CD4-positive, CD25-positive, alpha-beta regulatory T cell (primary cell): Measurements from ENCODE around the gene CWC27. TPM values are rescaled to one million over a fixed set of nuclear protein-coding genes. Genes with fewer than 3 reads are reported as not detected.

ENCODE experiments used
- ATAC-seq, 2 donors: fragments of 150-1000 bp; cut with Tn5 transposase; one replicate each; pipeline ENCODE4 v1.10.0; 2021; ENCODE audit warnings: low read depth in 2 of 2, moderate number of reproducible peaks in 2 of 2, moderate library complexity in 1 of 2
- DNase-seq, 3 donors: peaks; one replicate each; pipeline versions ENCODE4 v3.0.0 to v3.0.0-alpha.2; 2012 to 2022; ENCODE audit warnings: mixed read lengths in 1 of 3
- H3K27ac ChIP-seq: one replicate; pipeline ENCODE4 v1.7.0; 2013; ENCODE audit warnings: mild to moderate bottlenecking, low read length; ENCODE audit not compliant: insufficient read depth, poor library complexity, severe bottlenecking
- H3K27me3 ChIP-seq: one replicate; pipeline ENCODE4 v1.7.0; 2013; ENCODE audit warnings: low read length; ENCODE audit not compliant: control insufficient read depth, insufficient read depth
- H3K36me3 ChIP-seq: one replicate; pipeline ENCODE4 v1.7.0; 2013; ENCODE audit warnings: mild to moderate bottlenecking, low read length, moderate library complexity; ENCODE audit not compliant: control insufficient read depth, insufficient read depth
- H3K4me1 ChIP-seq: 2 replicates; pipeline ENCODE4 v1.7.0; 2013; ENCODE audit warnings: mild to moderate bottlenecking, low read length; ENCODE audit not compliant: insufficient read depth, control insufficient read depth, poor library complexity, severe bottlenecking
- H3K4me3 ChIP-seq: one replicate; pipeline ENCODE4 v1.7.0; 2013; ENCODE audit warnings: low read depth, mild to moderate bottlenecking, low read length, moderate library complexity
- H3K9me3 ChIP-seq, 2 experiments: 1 replicate in 1 of 2; 2 replicates in 1 of 2; pipeline ENCODE4 v1.7.0; 2013; ENCODE audit warnings: low read length in 2 of 2, mild to moderate bottlenecking in 1 of 2, moderate library complexity in 1 of 2; ENCODE audit not compliant: control insufficient read depth in 2 of 2
- H3K27ac Mint-ChIP-seq, 3 donors: one replicate each; pipeline ENCODE4 v1.8.0; 2020 to 2022; ENCODE audit warnings: mild to moderate bottlenecking in 3 of 3, mixed read lengths in 3 of 3, moderate library complexity in 2 of 3
- H3K27me3 Mint-ChIP-seq: one replicate; pipeline ENCODE4 v1.8.0; 2022; ENCODE audit warnings: mild to moderate bottlenecking, mixed read lengths
- H3K36me3 Mint-ChIP-seq: one replicate; pipeline ENCODE4 v1.8.0; 2020; ENCODE audit warnings: mixed read lengths
- H3K4me1 Mint-ChIP-seq, 4 donors: one replicate each; pipeline ENCODE4 v1.8.0; 2020 to 2022; ENCODE audit warnings: mixed read lengths in 4 of 4, mild to moderate bottlenecking in 1 of 4
- H3K4me3 Mint-ChIP-seq, 4 donors: one replicate each; pipeline ENCODE4 v1.8.0; 2020 to 2022; ENCODE audit warnings: mild to moderate bottlenecking in 4 of 4, mixed read lengths in 4 of 4, moderate library complexity in 3 of 4
- H3K9me3 Mint-ChIP-seq, 7 donors: one replicate each; pipeline ENCODE4 v1.8.0; 2020 to 2022; ENCODE audit warnings: mixed read lengths in 7 of 7, mild to moderate bottlenecking in 3 of 7, moderate library complexity in 2 of 7
- polyA plus RNA-seq, 4 donors: library from polyadenylated mRNA; unstranded; fragments of 300-500 nt; fragmentation: Illumina TruSeq; gene quantifications; one replicate each; pipeline ENCODE4 v1.2.3, GENCODE V29; 2021
- total RNA-seq: library from RNA; stranded (reverse); gene quantifications from one replicate; pipeline ENCODE4 v1.2.3, GENCODE V29; 2022

CWC27 gene
- total and polyA plus RNA-seq, 5 donors from 2014 or later: 22.4 to 33.4 (median 27.6) TPM

DNA sequence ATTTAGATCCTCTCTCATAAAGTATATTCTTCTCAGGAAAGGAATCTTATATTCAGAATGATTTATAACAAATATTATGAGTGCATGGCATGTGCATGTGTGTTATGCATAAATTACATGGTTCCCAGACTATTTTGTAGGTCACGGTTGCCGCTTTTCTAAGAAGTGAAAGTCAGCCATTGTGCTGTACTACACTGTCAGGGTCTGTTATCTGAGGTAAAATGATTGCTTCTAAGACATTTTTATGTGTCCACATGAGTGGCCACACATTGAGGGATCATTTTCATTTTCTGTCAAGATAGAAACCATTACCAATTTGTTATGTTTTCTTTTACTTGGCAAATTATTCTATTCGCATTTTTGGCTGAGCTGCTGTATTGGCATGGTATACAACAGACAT is 210.8 kb downstream of the CWC27 start:
- Mint-ChIP-seq H3K27me3 (no peaks in the 10 kb centered on the region), H3K27ac (no peak overlapping the region), H3K4me1 (no peaks in the 10 kb centered on the region), H3K36me3 (peaks cover 41% of the 10 kb centered on the region), H3K4me3 (no peak overlapping the region), H3K9me3 (peaks cover 0 to 1% (median 0%) of the 10 kb centered on the region in 7 donors)
- Histone ChIP-seq H3K9me3 (no peaks in the 10 kb centered on the region), H3K27me3 (no peaks in the 10 kb centered on the region), H3K36me3 (peaks cover 3% of the 10 kb centered on the region), H3K4me3 (no peak overlapping the region), H3K4me1 (no peaks in the 10 kb centered on the region), H3K27ac (no peak overlapping the region)
- DNase-seq (no peak), ATAC-seq (no peak)

GRCh38 chr5:64980176-64980575 is 211.4 kb downstream of the CWC27 start:
- Mint-ChIP-seq H3K27ac (no peak overlapping the region), H3K4me1 (no peaks in the 10 kb centered on the region), H3K36me3 (peaks cover 40% of the 10 kb centered on the region), H3K9me3 (peaks cover 0 to 1% (median 0%) of the 10 kb centered on the region in 7 donors), H3K27me3 (no peaks in the 10 kb centered on the region), H3K4me3 (no peak overlapping the region)
- Histone ChIP-seq H3K4me1 (no peaks in the 10 kb centered on the region), H3K27me3 (no peaks in the 10 kb centered on the region), H3K9me3 (no peaks in the 10 kb centered on the region), H3K36me3 (peaks cover 3% of the 10 kb centered on the region), H3K27ac (no peak overlapping the region), H3K4me3 (no peak overlapping the region)
- ATAC-seq: no peak
- DNase-seq: no peak

DNA sequence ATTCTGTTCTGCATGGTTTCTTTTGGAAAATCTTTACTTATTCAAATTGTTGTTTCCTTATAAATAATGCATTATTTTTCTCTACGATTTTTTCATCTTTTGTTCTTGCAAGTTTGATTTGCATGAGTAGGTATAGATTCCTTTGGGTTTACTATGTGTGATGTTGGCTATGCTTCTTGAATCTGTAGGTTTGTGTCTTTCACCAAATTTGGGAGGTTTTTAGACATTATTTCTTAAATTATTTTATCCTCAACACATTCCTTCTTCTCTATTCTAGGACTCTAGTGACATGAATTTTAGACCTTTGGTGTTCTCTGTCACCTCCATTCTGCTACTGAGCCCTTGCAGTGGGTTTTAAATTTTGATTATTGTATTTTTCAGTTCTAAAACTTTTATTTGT is 219.0 kb downstream of the CWC27 start:
- Mint-ChIP-seq H3K9me3 (peaks cover 0 to 13% (median 5%) of the 10 kb centered on the region in 7 donors), H3K4me1 (no peaks in the 10 kb centered on the region), H3K4me3 (no peak overlapping the region), H3K27ac (no peak overlapping the region), H3K36me3 (peaks cover 33% of the 10 kb centered on the region), H3K27me3 (no peaks in the 10 kb centered on the region)
- Histone ChIP-seq H3K27me3 (no peaks in the 10 kb centered on the region), H3K27ac (no peak overlapping the region), H3K36me3 (peaks cover 5% of the 10 kb centered on the region), H3K4me1 (no peaks in the 10 kb centered on the region), H3K9me3 (peaks cover 0 to 4% of the 10 kb centered on the region in 2 experiments), H3K4me3 (no peak overlapping the region)
- ATAC-seq (no peak), DNase-seq (no peak)

GRCh38 chr5:65009207-65009606 is 240.5 kb downstream of the CWC27 start:
- Histone ChIP-seq H3K27ac (no peak overlapping the region), H3K9me3 (no peaks in the 10 kb centered on the region), H3K36me3 (no peaks in the 10 kb centered on the region), H3K4me3 (no peak overlapping the region), H3K27me3 (no peaks in the 10 kb centered on the region), H3K4me1 (no peaks in the 10 kb centered on the region)
- H3K27me3 Mint-ChIP-seq: no peaks in the 10 kb centered on the region
- no peaks in the 10 kb centered on the region for H3K4me1 Mint-ChIP-seq
- H3K4me3 Mint-ChIP-seq: no peak overlapping the region
- ATAC-seq (no peak), DNase-seq (no peak)
- H3K9me3 Mint-ChIP-seq: peaks cover 0 to 2% (median 0%) of the 10 kb centered on the region in 7 donors
- peaks cover 14% of the 10 kb centered on the region for H3K36me3 Mint-ChIP-seq
- no peak overlapping the region for H3K27ac Mint-ChIP-seq

DNA sequence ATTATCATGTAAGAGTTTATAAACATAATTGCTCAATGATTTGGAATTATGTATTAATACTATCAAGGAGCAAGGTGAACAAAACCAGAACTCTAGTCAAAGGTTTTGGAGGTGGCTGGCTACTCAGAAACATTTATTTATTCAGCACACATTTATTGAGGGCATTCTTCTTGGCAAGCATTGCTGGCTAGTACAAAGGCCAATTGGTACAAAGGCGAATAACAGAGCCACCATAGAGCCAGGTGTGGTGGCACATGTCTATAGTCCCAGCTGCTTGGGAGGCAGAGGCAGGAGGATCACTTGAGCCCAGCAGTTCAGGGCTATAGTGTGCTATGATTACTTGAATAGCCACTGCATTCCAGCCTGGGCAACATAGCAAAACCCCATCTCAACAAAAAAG is 242.1 kb downstream of the CWC27 start:
- no peak overlapping the region for H3K27ac ChIP-seq
- H3K9me3 ChIP-seq: no peaks in the 10 kb centered on the region
- Mint-ChIP-seq H3K27me3 (no peaks in the 10 kb centered on the region), H3K4me1 (no peaks in the 10 kb centered on the region), H3K36me3 (peaks cover 14% of the 10 kb centered on the region), H3K4me3 (no peak overlapping the region), H3K27ac (no peak overlapping the region), H3K9me3 (no peaks in the 10 kb centered on the region)
- H3K4me1 ChIP-seq: no peaks in the 10 kb centered on the region
- no peak overlapping the region for H3K4me3 ChIP-seq
- H3K36me3 ChIP-seq: no peaks in the 10 kb centered on the region
- DNase-seq (no peak), ATAC-seq (no peak)
- no peaks in the 10 kb centered on the region for H3K27me3 ChIP-seq

DNA sequence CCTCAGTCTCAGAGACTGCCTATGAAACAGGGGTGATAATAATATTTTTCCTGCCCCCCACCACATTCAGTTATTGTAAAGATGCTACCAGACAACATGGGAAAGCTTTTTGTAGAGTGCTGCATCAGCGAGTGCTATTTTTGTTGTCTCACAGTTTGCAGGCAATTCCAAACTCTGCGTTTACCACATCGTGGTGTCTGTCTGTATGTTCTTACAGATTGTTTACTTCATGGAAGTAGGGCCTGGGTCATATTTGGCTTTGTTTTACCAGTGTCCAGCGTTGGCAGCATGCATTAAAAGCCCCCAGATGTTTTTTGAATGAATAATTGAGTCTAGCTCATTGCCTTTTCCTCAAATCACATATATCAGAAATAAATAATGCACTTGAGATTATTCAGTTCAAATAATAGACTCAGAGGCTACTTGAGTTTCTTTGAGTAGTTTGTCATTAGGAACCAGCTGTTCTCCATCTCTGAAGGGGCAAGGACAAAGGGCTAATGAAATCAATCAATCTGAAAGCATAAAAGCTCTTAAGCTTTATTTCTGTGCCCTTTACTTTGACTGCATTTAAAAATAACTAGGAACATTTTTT is 243.7 kb downstream of the CWC27 start:
- H3K27ac ChIP-seq: no peak overlapping the region
- no peak overlapping the region for H3K27ac Mint-ChIP-seq
- no peak overlapping the region for H3K4me3 ChIP-seq
- H3K27me3 ChIP-seq: no peaks in the 10 kb centered on the region
- H3K36me3 ChIP-seq: no peaks in the 10 kb centered on the region
- ATAC-seq (no peak), DNase-seq (no peak)
- H3K4me1 ChIP-seq: no peaks in the 10 kb centered on the region
- H3K27me3 Mint-ChIP-seq: no peaks in the 10 kb centered on the region
- no peaks in the 10 kb centered on the region for H3K9me3 ChIP-seq
- H3K36me3 Mint-ChIP-seq: peaks cover 9% of the 10 kb centered on the region
- no peaks in the 10 kb centered on the region for H3K4me1 Mint-ChIP-seq
- H3K4me3 Mint-ChIP-seq: no peak overlapping the region
- H3K9me3 Mint-ChIP-seq: no peaks in the 10 kb centered on the region

GRCh38 chr5:65013166-65013565 is 244.4 kb downstream of the CWC27 start:
- H3K4me3 Mint-ChIP-seq: no peak overlapping the region
- H3K9me3 ChIP-seq: no peaks in the 10 kb centered on the region
- no peak for ATAC-seq
- H3K9me3 Mint-ChIP-seq: no peaks in the 10 kb centered on the region
- H3K27me3 ChIP-seq: no peaks in the 10 kb centered on the region
- peak overlapping the region in 1 of 3 donors; percentile 7 for H3K27ac Mint-ChIP-seq
- no peaks in the 10 kb centered on the region for H3K36me3 ChIP-seq
- no peak overlapping the region for H3K4me3 ChIP-seq
- no peak overlapping the region for H3K27ac ChIP-seq
- no peak for DNase-seq
- no peaks in the 10 kb centered on the region for H3K27me3 Mint-ChIP-seq
- H3K4me1 Mint-ChIP-seq: peaks cover 0 to 2% (median 0%) of the 10 kb centered on the region in 4 donors
- H3K4me1 ChIP-seq: no peaks in the 10 kb centered on the region
- H3K36me3 Mint-ChIP-seq: peaks cover 10% of the 10 kb centered on the region

DNA sequence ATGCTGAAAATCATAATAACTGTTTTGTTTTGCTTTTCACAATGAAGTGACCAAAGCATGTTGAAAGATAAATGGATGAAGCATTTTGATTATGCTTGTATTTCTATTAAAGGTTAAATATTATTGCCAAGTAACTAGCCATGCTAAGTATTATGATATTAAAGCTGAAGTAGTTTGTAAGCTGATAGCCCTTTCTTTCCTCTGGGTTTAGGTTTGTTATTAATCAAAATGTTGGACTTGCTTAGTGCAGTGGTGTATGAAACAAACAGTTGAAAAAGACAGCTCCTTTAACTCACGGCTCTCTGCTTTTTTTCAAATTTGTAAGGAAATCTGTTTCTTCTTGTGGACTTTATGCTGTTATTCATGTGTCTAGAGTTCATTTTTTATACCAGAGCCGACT is 246.0 kb downstream of the CWC27 start:
- no peak for ATAC-seq
- Mint-ChIP-seq H3K9me3 (no peaks in the 10 kb centered on the region), H3K36me3 (peaks cover 8% of the 10 kb centered on the region), H3K27me3 (no peaks in the 10 kb centered on the region), H3K27ac (no peak overlapping the region), H3K4me1 (peaks cover 0 to 2% (median under 1%) of the 10 kb centered on the region in 4 donors), H3K4me3 (no peak overlapping the region)
- no peak for DNase-seq
- H3K4me3 ChIP-seq: no peak overlapping the region
- no peaks in the 10 kb centered on the region for H3K36me3 ChIP-seq
- no peak overlapping the region for H3K27ac ChIP-seq
- H3K27me3 ChIP-seq: no peaks in the 10 kb centered on the region
- H3K9me3 ChIP-seq: no peaks in the 10 kb centered on the region
- no peaks in the 10 kb centered on the region for H3K4me1 ChIP-seq
